BJ (cell line): ENCODE measurements around the gene OR10C1. TPM values are rescaled to one million over a fixed set of nuclear protein-coding genes. Genes with fewer than 3 reads are reported as not detected.

Source experiments
- CTCF ChIA-PET: fragments of 350-600 bp; formaldehyde crosslinking; extraction: SDS; loops from one replicate; lab custom pipeline; 2021; ENCODE audit warnings: antibody characterized with exemption, inconsistent platforms; lab: Yijun Ruan, JAX
- POLR2A ChIA-PET: fragments of 300-600 bp; sonication (Branson Sonifier 250); formaldehyde crosslinking; extraction: SDS; loops from one replicate; lab custom pipeline; 2021; ENCODE audit warnings: antibody characterized with exemption; lab: Charles Lee
- DNase-seq: peaks from one replicate; pipeline ENCODE4 v3.0.0-alpha.2; 2011; ENCODE audit warnings: low read depth
- H3K27me3 ChIP-seq: 2 replicates; pipeline ENCODE4 v1.6.0; 2011; ENCODE audit warnings: low read length; ENCODE audit not compliant: control insufficient read depth, insufficient read depth
- H3K36me3 ChIP-seq: 2 replicates; pipeline ENCODE4 v1.5.1; 2011; ENCODE audit warnings: low read length; ENCODE audit not compliant: control insufficient read depth, insufficient read depth
- H3K4me3 ChIP-seq: 2 replicates; pipeline ENCODE4 v1.5.1; 2011; ENCODE audit warnings: low read depth, mild to moderate bottlenecking, control low read depth, low read length
- polyA minus RNA-seq: library from RNA; depleted of rRNA, polyadenylated mRNA; stranded (reverse); fragments of >200 nt; gene quantifications from 2 replicates; pipeline ENCODE4 v1.2.3, GENCODE V29; 2011; rRNA and poly(A)+ RNA removed
- polyA plus RNA-seq: library from polyadenylated mRNA; depleted of rRNA; stranded (reverse); fragments of >200 nt; gene quantifications from 2 replicates; pipeline ENCODE4 v1.2.3, GENCODE V29; 2011; rRNA removed
- TF ChIP-seq, protein P1 (sequence below): IDR thresholded peaks from 2 replicates; pipeline ENCODE4 v1.5.1; 2011; ENCODE audit warnings: low read depth, mild to moderate bottlenecking, control low read depth, inconsistent platforms, low read length, moderate library complexity; ENCODE audit not compliant: insufficient read depth

OR10C1 gene, protein sequence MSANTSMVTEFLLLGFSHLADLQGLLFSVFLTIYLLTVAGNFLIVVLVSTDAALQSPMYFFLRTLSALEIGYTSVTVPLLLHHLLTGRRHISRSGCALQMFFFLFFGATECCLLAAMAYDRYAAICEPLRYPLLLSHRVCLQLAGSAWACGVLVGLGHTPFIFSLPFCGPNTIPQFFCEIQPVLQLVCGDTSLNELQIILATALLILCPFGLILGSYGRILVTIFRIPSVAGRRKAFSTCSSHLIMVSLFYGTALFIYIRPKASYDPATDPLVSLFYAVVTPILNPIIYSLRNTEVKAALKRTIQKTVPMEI
- polyA plus RNA-seq, result not detected in 2 replicates
- polyA minus RNA-seq, result not detected in 2 replicates

DNA sequence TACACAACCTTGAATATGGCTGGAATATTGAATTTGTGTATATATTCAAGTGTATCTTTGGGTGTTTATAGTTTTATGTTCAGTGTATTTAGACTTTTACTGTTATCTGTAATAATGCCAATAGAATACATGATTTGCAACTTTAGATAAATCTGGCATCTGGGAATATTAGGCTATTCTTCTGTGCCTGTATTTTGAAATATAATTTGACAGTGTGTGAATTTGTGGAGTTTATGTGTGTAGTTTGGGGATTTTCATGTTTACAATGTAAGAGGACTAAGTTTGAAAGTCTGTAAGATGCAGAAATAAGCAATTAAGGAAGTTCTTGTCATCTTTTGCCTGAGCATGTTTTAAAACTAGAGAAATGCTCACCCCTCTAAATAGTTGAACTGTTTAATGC, at the start of gene OR10C1:
Gene OR10C1 (plus strand): TSS at position 301 of the 400 bp plus-strand sequence. CDS start 710 bp downstream, outside the sequence.
- H3K36me3 ChIP-seq, result no peaks in the 10 kb centered on the region
- DNase-seq, result no peak
- H3K27me3 ChIP-seq, result no peaks in the 10 kb centered on the region
- ChIA-PET POLR2A (no interaction called here), CTCF (no interaction called here)
- TF ChIP-seq, protein P1, sequence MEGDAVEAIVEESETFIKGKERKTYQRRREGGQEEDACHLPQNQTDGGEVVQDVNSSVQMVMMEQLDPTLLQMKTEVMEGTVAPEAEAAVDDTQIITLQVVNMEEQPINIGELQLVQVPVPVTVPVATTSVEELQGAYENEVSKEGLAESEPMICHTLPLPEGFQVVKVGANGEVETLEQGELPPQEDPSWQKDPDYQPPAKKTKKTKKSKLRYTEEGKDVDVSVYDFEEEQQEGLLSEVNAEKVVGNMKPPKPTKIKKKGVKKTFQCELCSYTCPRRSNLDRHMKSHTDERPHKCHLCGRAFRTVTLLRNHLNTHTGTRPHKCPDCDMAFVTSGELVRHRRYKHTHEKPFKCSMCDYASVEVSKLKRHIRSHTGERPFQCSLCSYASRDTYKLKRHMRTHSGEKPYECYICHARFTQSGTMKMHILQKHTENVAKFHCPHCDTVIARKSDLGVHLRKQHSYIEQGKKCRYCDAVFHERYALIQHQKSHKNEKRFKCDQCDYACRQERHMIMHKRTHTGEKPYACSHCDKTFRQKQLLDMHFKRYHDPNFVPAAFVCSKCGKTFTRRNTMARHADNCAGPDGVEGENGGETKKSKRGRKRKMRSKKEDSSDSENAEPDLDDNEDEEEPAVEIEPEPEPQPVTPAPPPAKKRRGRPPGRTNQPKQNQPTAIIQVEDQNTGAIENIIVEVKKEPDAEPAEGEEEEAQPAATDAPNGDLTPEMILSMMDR, result no peak
- H3K4me3 ChIP-seq, result no peak within 1 kb of the TSS

DNA sequence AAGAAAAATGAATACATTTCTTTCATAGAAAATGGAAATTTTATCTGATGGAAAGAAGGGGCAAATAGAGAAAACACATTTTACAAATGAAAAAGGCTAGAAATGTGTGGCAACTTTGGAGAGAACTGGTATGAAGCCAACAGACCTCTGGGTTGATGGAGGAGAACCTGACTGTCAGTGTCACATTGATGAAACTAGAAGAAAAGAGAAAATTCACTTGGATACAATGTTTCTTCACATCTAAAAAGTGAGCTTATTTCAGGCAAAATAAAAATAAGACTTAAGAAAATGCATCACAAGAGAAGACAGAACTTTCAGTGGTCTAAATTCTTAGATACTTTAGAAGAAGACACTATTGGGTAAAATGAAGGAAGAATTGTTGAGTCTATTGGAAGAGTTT, 43.8 kb upstream of the OR10C1 start, which contains the start of gene OR12D2:
Gene OR12D2 (plus strand): TSS at position 301 of the 400 bp plus-strand sequence. CDS start 1,069 bp downstream, outside the sequence.
- TF ChIP-seq, protein P1, result no peak
- Histone ChIP-seq H3K4me3 (no peak within 1 kb of the TSS), H3K27me3 (no peaks in the 10 kb centered on the region), H3K36me3 (no peaks in the 10 kb centered on the region)
- DNase-seq, result no peak
- ChIA-PET CTCF (no interaction called here), POLR2A (no interaction called here)

DNA sequence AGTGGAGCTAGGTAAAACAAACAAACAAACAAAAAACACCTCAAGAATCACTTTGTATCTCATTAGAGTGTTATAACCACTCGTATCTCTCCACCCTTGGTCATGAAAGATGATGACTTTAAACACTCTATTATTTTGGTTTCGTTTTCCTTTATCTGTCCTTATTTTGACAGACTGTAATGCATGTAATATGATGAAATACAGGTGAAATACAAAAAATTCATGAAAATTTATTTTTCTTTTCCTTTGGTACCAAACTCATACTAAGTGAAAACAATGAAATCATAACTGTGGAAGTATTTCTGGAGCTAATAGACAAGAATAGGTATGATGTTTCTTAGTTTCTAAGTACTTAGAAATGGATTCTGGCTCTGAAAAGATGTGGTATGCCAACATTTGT, 39.6 kb upstream of the OR10C1 start:
- Histone ChIP-seq H3K36me3 (no peaks in the 10 kb centered on the region), H3K27me3 (no peaks in the 10 kb centered on the region), H3K4me3 (no peak overlapping the region)
- TF ChIP-seq, protein P1, result no peak
- POLR2A ChIA-PET, result no interaction called here
- CTCF ChIA-PET, result no interaction called here
- no peak for DNase-seq

DNA sequence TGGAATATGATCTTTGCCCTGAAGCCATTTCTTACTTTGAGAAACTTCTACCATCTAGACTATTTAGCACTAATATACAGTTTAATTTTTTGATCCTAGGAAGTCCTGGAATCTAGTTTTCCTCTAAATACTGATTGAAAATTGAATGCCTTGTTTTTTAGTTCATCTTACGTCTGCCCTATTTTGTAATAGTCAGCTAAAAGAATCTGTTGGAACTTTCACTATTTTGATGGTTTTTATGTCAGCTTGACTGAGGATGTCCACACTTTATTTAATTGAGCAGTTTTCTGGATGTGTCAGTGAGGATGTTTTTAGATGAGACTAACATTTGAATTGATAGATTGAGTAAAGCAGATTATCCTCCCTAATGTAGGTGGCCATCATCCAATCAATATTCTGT, 35.3 kb upstream of the OR10C1 start:
- ChIA-PET CTCF (no interaction called here), POLR2A (no interaction called here)
- TF ChIP-seq, protein P1, result no peak

DNA sequence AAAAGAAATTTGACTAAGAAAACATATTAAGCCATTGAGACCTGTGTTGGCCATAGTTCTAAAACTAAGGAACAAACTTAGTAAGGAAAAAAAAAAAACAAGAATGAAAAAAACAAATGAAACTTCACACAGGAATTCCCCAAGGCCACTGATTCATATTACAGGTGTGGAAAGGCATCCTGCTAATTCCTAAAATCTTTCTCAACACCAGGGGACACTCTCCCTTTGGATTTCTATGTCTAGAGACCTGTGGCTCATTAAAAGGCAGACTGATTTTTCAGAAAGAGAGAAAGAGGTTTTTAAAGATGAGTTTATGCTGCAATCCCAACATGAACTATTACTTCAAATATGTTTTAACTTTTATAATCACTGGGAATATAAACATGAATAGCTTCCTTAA, 24.5 kb upstream of the OR10C1 start, which contains the start of gene OR12D1:
Gene OR12D1 (plus strand): TSS at position 341 of the 400 bp plus-strand sequence.
- TF ChIP-seq, protein P1, result no peak
- CTCF ChIA-PET, result no interaction called here
- DNase-seq, result no peak
- no peak within 1 kb of the TSS for H3K4me3 ChIP-seq
- no peaks in the 10 kb centered on the region for H3K27me3 ChIP-seq
- POLR2A ChIA-PET, result no interaction called here
- H3K36me3 ChIP-seq, result no peaks in the 10 kb centered on the region

More for the DNA sequence above, 35.3 kb upstream of the OR10C1 start:
- H3K4me3 ChIP-seq, result no peak overlapping the region
- no peaks in the 10 kb centered on the region for H3K36me3 ChIP-seq
- no peak for DNase-seq
- no peaks in the 10 kb centered on the region for H3K27me3 ChIP-seq
